Lower lobe of right lung (tissue), 2 donors: ENCODE results near the gene GPR32. TPM values are rescaled to one million over a fixed set of nuclear protein-coding genes. Genes with fewer than 3 reads are reported as not detected.
"Not testable (repeated sequence)": the region's sequence is repeated elsewhere in the genome, so short reads cannot be mapped to it uniquely, and the experiment has no call there.

Experiments
- ATAC-seq, 2 donors: fragments of 200-7000 bp; cut with Tn5 transposase; one replicate each; pipeline ENCODE4 v1.9.1; 2020 to 2022; ENCODE audit warnings: mild to moderate bottlenecking in 2 of 2, moderate library complexity in 2 of 2
- DNase-seq: peaks from one replicate; pipeline ENCODE4 v3.0.0-alpha.2; 2020
- H3K27ac ChIP-seq: fragments of 200-600 bp; one replicate; pipeline ENCODE4 v1.8.0; 2022
- H3K27me3 ChIP-seq: fragments of 200-600 bp; one replicate; pipeline ENCODE4 v1.8.0; 2022; ENCODE audit warnings: low read depth
- H3K36me3 ChIP-seq: fragments of 200-600 bp; one replicate; pipeline ENCODE4 v1.8.0; 2022; ENCODE audit warnings: mild to moderate bottlenecking
- H3K4me1 ChIP-seq: fragments of 200-600 bp; one replicate; pipeline ENCODE4 v1.8.0; 2022
- H3K4me3 ChIP-seq: fragments of 200-600 bp; one replicate; pipeline ENCODE4 v1.8.0; 2022; ENCODE audit warnings: mild to moderate bottlenecking
- H3K9me3 ChIP-seq: fragments of 200-600 bp; one replicate; pipeline ENCODE4 v1.8.0; 2022
- CTCF ChIP-seq: fragments of 200-600 bp; IDR thresholded peaks from one replicate; pipeline ENCODE4 v1.8.0; 2022; ENCODE audit warnings: antibody characterized with exemption, mild to moderate bottlenecking
- intact Hi-C: fragments of 100-400 bp; cut with DNase I; formaldehyde crosslinking; loops from one replicate; pipeline ENCODE4 v1.11.0; 2022
- total RNA-seq: library from RNA; stranded (reverse); fragmentation: NEBNext Ultra II Directional; extraction: Animal tissue kit (Norgen Biotek cat#: 25700); gene quantifications from one replicate; pipeline ENCODE4 v1.2.1, GENCODE V29; 2021
- donor health status: DM: no; HTN: yes; CAD: no; lungs with severe emphysema.

The GPR32 gene
- total RNA-seq, 1 donor from 2014 or later = not detected

GRCh38 chr19:50799547-50799851, 29.2 kb downstream of the GPR32 start:
- Histone ChIP-seq H3K4me3 (no peak overlapping the region), H3K9me3 (no peaks in the 10 kb centered on the region), H3K27me3 (no peaks in the 10 kb centered on the region), H3K27ac (no peak overlapping the region), H3K4me1 (peaks cover 17% of the 10 kb centered on the region), H3K36me3 (peaks cover 50% of the 10 kb centered on the region)
- no peak for TF ChIP-seq CTCF
- intact Hi-C loops = no loop called here
- DNase-seq (no peak), ATAC-seq (no peak)

GRCh38 chr19:50801107-50801506, 30.8 kb downstream of the GPR32 start:
- no peak overlapping the region for H3K4me3 ChIP-seq
- no peak for TF ChIP-seq CTCF
- no peaks in the 10 kb centered on the region for H3K9me3 ChIP-seq
- DNase-seq (no peak), ATAC-seq (no peak)
- no peak overlapping the region for H3K27ac ChIP-seq
- H3K4me1 ChIP-seq = peaks cover 17% of the 10 kb centered on the region
- intact Hi-C loops = no loop called here
- H3K36me3 ChIP-seq = peaks cover 50% of the 10 kb centered on the region
- H3K27me3 ChIP-seq = no peaks in the 10 kb centered on the region

GRCh38 chr19:50803633-50804419, 33.6 kb downstream of the GPR32 start:
- Histone ChIP-seq H3K9me3 (no peaks in the 10 kb centered on the region), H3K27ac (peak overlapping the region; percentile 97), H3K4me3 (peak overlapping the region; percentile 97), H3K4me1 (peaks cover 17% of the 10 kb centered on the region), H3K27me3 (no peaks in the 10 kb centered on the region), H3K36me3 (peaks cover 27% of the 10 kb centered on the region)
- intact Hi-C loops = no loop called here
- peak in 1 of 2 donors; percentile 18 for ATAC-seq
- DNase-seq = no peak
- no peak for TF ChIP-seq CTCF

GRCh38 chr19:50804420-50805272, 34.4 kb downstream of the GPR32 start:
- peaks cover 19% of the 10 kb centered on the region for H3K36me3 ChIP-seq
- H3K4me3 ChIP-seq = peak overlapping the region; percentile 97
- H3K27ac ChIP-seq = peak overlapping the region; percentile 97
- ATAC-seq (peak; percentile 99), DNase-seq (peak; percentile 99)
- intact Hi-C loops = no loop called here
- H3K9me3 ChIP-seq = no peaks in the 10 kb centered on the region
- H3K4me1 ChIP-seq = peaks cover 17% of the 10 kb centered on the region
- no peak for TF ChIP-seq CTCF
- H3K27me3 ChIP-seq = no peaks in the 10 kb centered on the region

- no peak for ATAC-seq
- no peaks in the 10 kb centered on the region for H3K9me3 ChIP-seq
- peaks cover under 1% of the 10 kb centered on the region for H3K4me1 ChIP-seq
- intact Hi-C loops = no loop called here
- H3K4me3 ChIP-seq = no peak overlapping the region
- no peak for DNase-seq
- TF ChIP-seq CTCF = no peak
- H3K36me3 ChIP-seq = no peaks in the 10 kb centered on the region
- H3K27ac ChIP-seq = no peak overlapping the region
- H3K27me3 ChIP-seq = no peaks in the 10 kb centered on the region
These were observed 38.6 kb downstream of the GPR32 start for GRCh38 chr19:50808856-50809255.

GRCh38 chr19:50811622-50812238, 41.5 kb downstream of the GPR32 start:
- H3K27me3 ChIP-seq, DNase-seq, H3K27ac ChIP-seq, H3K4me1 ChIP-seq, intact Hi-C loops, ATAC-seq, H3K36me3 ChIP-seq, H3K4me3 ChIP-seq, H3K9me3 ChIP-seq: not testable (repeated sequence)
